HEK293T (cell line): ENCODE measurements around the gene WDR19.

Source experiments
- ARNT ChIP-seq: fragments of 450-650 bp; IDR thresholded peaks from 2 replicates; pipeline ENCODE4 v1.6.1; 2017; ENCODE audit warnings: mild to moderate bottlenecking
- BHLHE40 ChIP-seq: fragments of 450-650 bp; IDR thresholded peaks from 2 replicates; pipeline ENCODE4 v1.6.1; 2016; ENCODE audit warnings: mild to moderate bottlenecking, moderate library complexity, borderline replicate concordance
- ELF4 ChIP-seq: fragments of 450-650 bp; IDR thresholded peaks from 2 replicates; pipeline ENCODE4 v1.6.1; 2017; ENCODE audit warnings: antibody characterized with exemption
- HDGF ChIP-seq: fragments of 450-650 bp; IDR thresholded peaks from 2 replicates; pipeline ENCODE4 v1.6.1; 2017; ENCODE audit warnings: antibody characterized with exemption, borderline replicate concordance
- SP1 ChIP-seq: fragments of 450-650 bp; IDR thresholded peaks from 2 replicates; pipeline ENCODE4 v1.6.1; 2017
- ZNF384 ChIP-seq: fragments of 450-650 bp; IDR thresholded peaks from 2 replicates; pipeline ENCODE4 v1.6.1; 2016

GRCh38 chr4:39201963-39202362 lies 19.6 kb downstream of the WDR19 start:
- no peak for TF ChIP-seq ARNT
- TF ChIP-seq ELF4 = no peak
- no peak for TF ChIP-seq SP1
- TF ChIP-seq HDGF = no peak
- TF ChIP-seq ZNF384 = no peak
- TF ChIP-seq BHLHE40 = no peak
